B cell (primary cell): ENCODE data around the gene PIGH. TPM values are rescaled to one million over a fixed set of nuclear protein-coding genes. Genes with fewer than 3 reads are reported as not detected.

Experiments
- ATAC-seq: fragments of 200-7000 bp; cut with Tn5 transposase; one replicate; pipeline ENCODE4 v1.10.0; 2021; ENCODE audit warnings: low read depth, mild to moderate bottlenecking, moderate number of reproducible peaks, moderate library complexity
- CTCF ChIA-PET: fragments of 350-600 bp; sonication (Branson Sonifier 250); formaldehyde crosslinking; loops from one replicate; lab custom pipeline; 2021; ENCODE audit warnings: antibody characterized with exemption, inconsistent platforms; lab: Charles Lee
- POLR2A ChIA-PET: fragments of 350-600 bp; sonication (Branson Sonifier 250); formaldehyde crosslinking; loops from one replicate; lab custom pipeline; 2021; ENCODE audit warnings: antibody characterized with exemption; lab: Charles Lee
- DNase-seq: peaks from one replicate; pipeline ENCODE4 v3.0.0; 2013
- H2AFZ ChIP-seq: 2 replicates; pipeline ENCODE4 v1.6.1; 2012; ENCODE audit warnings: mild to moderate bottlenecking, low read depth, low read length; ENCODE audit not compliant: insufficient read depth, poor library complexity, severe bottlenecking
- H3K27ac ChIP-seq, 2 donors: 1 replicate in 1 of 2; 2 replicates in 1 of 2; pipeline ENCODE4 v1.5.1; 2012 to 2013; ENCODE audit warnings: low read length in 2 of 2, mild to moderate bottlenecking in 2 of 2, moderate library complexity in 1 of 2
- H3K27me3 ChIP-seq, 4 experiments: fragments of 200-600 bp in 1 of 4; sonication (generic) in 1 of 4; replicated peaks in 1 of 4; 1 replicate in 2 of 4; 2 replicates in 2 of 4; pipeline versions ENCODE4 v1.6.1 to v1.7.0; 2013 to 2016; ENCODE audit warnings: low read length in 3 of 4, mild to moderate bottlenecking in 2 of 4, mixed read lengths in 1 of 4, moderate library complexity in 1 of 4; ENCODE audit not compliant: insufficient read depth in 4 of 4, control insufficient read depth in 3 of 4; ENCODE audit errors: control extremely low read depth in 1 of 4
- H3K36me3 ChIP-seq, 2 experiments: replicated peaks in 1 of 2; 1 replicate in 1 of 2; 2 replicates in 1 of 2; pipeline versions ENCODE4 v1.6.1 to v1.7.1; 2013; ENCODE audit warnings: low read length in 1 of 2; ENCODE audit not compliant: insufficient read depth in 2 of 2, control insufficient read depth in 1 of 2; ENCODE audit errors: control extremely low read depth in 1 of 2, extremely low read depth in 1 of 2
- H3K4me1 ChIP-seq, 2 donors: fragments of 200-600 bp in 1 of 2; sonication (generic) in 1 of 2; 1 replicate in 1 of 2; 2 replicates in 1 of 2; pipeline versions ENCODE4 v1.5.1 to v1.6.1; 2013 to 2017; ENCODE audit warnings: low read length in 2 of 2; ENCODE audit not compliant: control insufficient read depth in 2 of 2, insufficient read depth in 2 of 2
- H3K4me2 ChIP-seq: replicated peaks from 2 replicates; pipeline ENCODE3; 2012; ENCODE audit warnings: mild to moderate bottlenecking, low read depth, low read length; ENCODE audit not compliant: poor library complexity, severe bottlenecking
- H3K4me3 ChIP-seq, 5 experiments: fragments of 200-600 bp in 1 of 5; sonication (generic) in 1 of 5; 1 replicate in 3 of 5; 2 replicates in 2 of 5; pipeline versions ENCODE4 v1.5.1 to v1.7.0; 2011 to 2016; ENCODE audit warnings: low read length in 4 of 5, mild to moderate bottlenecking in 4 of 5, low read depth in 2 of 5, control low read depth in 1 of 5, moderate library complexity in 1 of 5; ENCODE audit not compliant: insufficient read depth in 1 of 5; ENCODE audit errors: control extremely low read depth in 1 of 5, extremely low read depth in 1 of 5
- H3K79me2 ChIP-seq: fragments of 200-600 bp; sonication (generic); one replicate; pipeline ENCODE4 v1.6.0; 2016; ENCODE audit warnings: low read length; ENCODE audit not compliant: control insufficient read depth, insufficient read depth
- H3K9ac ChIP-seq: fragments of 200-600 bp; sonication (generic); 2 replicates; pipeline ENCODE4 v1.6.1; 2017; ENCODE audit warnings: mild to moderate bottlenecking, low read length, moderate library complexity
- H3K9me3 ChIP-seq, 3 donors: one replicate each; pipeline versions ENCODE4 v1.6.1 to v1.7.1; 2013; ENCODE audit warnings: low read length in 2 of 3; ENCODE audit not compliant: control insufficient read depth in 2 of 3, insufficient read depth in 1 of 3; ENCODE audit errors: control extremely low read depth in 1 of 3
- H4K20me1 ChIP-seq: 2 replicates; pipeline ENCODE4 v1.6.0; 2012; ENCODE audit warnings: mild to moderate bottlenecking, low read length; ENCODE audit not compliant: insufficient read depth, control insufficient read depth, poor library complexity, severe bottlenecking
- H3K27ac Mint-ChIP-seq: one replicate; pipeline ENCODE4 v1.8.0; 2021; ENCODE audit warnings: mixed read lengths
- H3K27me3 Mint-ChIP-seq: one replicate; pipeline ENCODE4 v1.8.0; 2021; ENCODE audit warnings: mixed read lengths
- H3K4me1 Mint-ChIP-seq: one replicate; pipeline ENCODE4 v1.8.0; 2021; ENCODE audit warnings: mixed read lengths
- H3K4me3 Mint-ChIP-seq: one replicate; pipeline ENCODE4 v1.8.0; 2021; ENCODE audit warnings: mixed read lengths
- H3K9me3 Mint-ChIP-seq: one replicate; pipeline ENCODE4 v1.8.0; 2022; ENCODE audit warnings: mixed read lengths; ENCODE audit not compliant: insufficient read depth
- EZH2 ChIP-seq: IDR thresholded peaks from 2 replicates; pipeline ENCODE4 v1.6.1; 2012; ENCODE audit warnings: borderline replicate concordance, low read depth, mild to moderate bottlenecking, moderate library complexity, low read length; ENCODE audit not compliant: insufficient read depth, poor library complexity, severe bottlenecking
- WGBS: methylation state at CpG from one replicate; pipeline ENCODE4 v1.1.5; 2013; ENCODE audit warnings: missing lambda C conversion rate; ENCODE audit not compliant: insufficient coverage; 5-methylcytosine and 5-hydroxymethylcytosine counted together
- intact Hi-C: fragments of 100-400 bp; cut with micrococcal nuclease; formaldehyde crosslinking; loops from one replicate; pipeline ENCODE4 v1.10.0; 2022
- polyA plus RNA-seq: library from polyadenylated mRNA; depleted of rRNA; stranded (reverse); fragments of >200 nt; gene quantifications from 2 replicates; pipeline ENCODE4 v1.2.3, GENCODE V29; 2012
- total RNA-seq, 2 donors: library from RNA; stranded (reverse); fragments of 120-200 nt in 1 of 2; gene quantifications; 1 replicate in 1 of 2; 2 replicates in 1 of 2; pipeline versions ENCODE4 v1.2.3 to v1.2.4, GENCODE V29; 2013 to 2022
- TF ChIP-seq, protein P1 (sequence below): fragments of 200-600 bp; IDR thresholded peaks from one replicate; pipeline ENCODE4 v1.8.0; 2022; ENCODE audit warnings: antibody characterized with exemption, mild to moderate bottlenecking

Gene PIGH
- total and polyA plus RNA-seq, 2 donors (not counting 1 experiment from before 2014, with no cell fraction given), result 26.7 to 48.0 TPM

DNA sequence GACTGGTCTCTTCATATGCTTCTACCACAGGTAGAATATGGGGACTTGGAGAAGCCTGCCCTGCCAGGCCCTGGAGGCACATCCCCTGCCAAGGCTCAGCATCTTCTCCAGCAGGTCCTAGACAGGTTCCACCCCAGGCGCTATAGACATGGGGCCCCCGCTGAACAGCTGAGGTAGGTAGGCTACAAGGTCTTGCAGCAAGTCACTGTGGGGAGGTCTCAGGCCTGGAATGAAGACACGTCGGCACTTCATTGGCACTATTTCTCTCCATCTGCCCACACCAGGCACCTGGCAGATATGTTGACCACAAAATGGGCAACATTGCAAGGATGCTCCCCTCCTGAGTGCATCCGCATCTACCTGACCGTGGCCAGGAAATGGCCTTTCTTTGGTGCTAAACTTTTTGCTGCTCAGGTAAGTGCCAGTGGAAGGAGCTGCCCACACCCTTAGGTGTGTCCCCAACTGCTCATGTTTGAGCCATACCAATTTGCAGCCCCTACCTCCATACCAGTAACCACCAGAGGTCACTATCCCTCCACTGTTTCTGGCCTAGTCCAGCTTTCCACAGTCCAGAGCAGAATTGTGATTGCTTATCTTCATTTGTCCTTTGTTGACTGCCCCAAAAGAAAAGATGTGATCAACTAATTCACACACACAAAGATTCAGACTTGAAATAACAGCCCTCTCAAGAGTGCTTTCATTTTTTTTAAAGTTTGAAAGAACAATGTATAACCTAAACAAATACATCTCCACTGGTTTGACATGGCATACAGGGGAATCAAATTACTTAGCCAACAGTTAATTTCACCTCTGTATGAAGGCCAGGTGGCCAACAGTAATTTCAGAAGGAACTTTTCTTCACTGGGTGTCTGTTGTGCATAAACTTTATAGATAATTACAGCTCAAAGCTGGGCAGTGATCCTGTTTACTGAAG lies 16.1 kb downstream of the PIGH start:
- ChIA-PET CTCF (interaction anchor here (0.6 to 24.8 kb wide), 32 partner anchors 9 to 254 kb away, joined by 3 to 863 read pairs (median 4); partner anchors contain the start of genes ARG2, PIGH, RDH11 and RDH12), POLR2A (no interaction called here)
- 84% methylated on average over 4 of the region's 6 CpGs for WGBS
- H3K4me3 ChIP-seq, result no peak overlapping the region
- Mint-ChIP-seq H3K4me3 (no peak overlapping the region), H3K27me3 (no peaks in the 10 kb centered on the region), H3K4me1 (peaks cover 6% of the 10 kb centered on the region), H3K9me3 (no peaks in the 10 kb centered on the region), H3K27ac (no peak overlapping the region)
- no peaks in the 10 kb centered on the region for H3K79me2 ChIP-seq
- no peak overlapping the region for H3K4me2 ChIP-seq
- peak; percentile 80 for ATAC-seq
- no peak overlapping the region for H3K27ac ChIP-seq
- no peaks in the 10 kb centered on the region for H3K27me3 ChIP-seq
- no peak overlapping the region for H3K9ac ChIP-seq
- peak; percentile 76 for DNase-seq
- intact Hi-C loops, result loop anchor here (1.0 to 2.0 kb wide), 4 partner anchors 17 to 120 kb away; partner anchors contain the start of genes ARG2 and PIGH
- H3K9me3 ChIP-seq, result no peaks in the 10 kb centered on the region
- TF ChIP-seq, protein P1, sequence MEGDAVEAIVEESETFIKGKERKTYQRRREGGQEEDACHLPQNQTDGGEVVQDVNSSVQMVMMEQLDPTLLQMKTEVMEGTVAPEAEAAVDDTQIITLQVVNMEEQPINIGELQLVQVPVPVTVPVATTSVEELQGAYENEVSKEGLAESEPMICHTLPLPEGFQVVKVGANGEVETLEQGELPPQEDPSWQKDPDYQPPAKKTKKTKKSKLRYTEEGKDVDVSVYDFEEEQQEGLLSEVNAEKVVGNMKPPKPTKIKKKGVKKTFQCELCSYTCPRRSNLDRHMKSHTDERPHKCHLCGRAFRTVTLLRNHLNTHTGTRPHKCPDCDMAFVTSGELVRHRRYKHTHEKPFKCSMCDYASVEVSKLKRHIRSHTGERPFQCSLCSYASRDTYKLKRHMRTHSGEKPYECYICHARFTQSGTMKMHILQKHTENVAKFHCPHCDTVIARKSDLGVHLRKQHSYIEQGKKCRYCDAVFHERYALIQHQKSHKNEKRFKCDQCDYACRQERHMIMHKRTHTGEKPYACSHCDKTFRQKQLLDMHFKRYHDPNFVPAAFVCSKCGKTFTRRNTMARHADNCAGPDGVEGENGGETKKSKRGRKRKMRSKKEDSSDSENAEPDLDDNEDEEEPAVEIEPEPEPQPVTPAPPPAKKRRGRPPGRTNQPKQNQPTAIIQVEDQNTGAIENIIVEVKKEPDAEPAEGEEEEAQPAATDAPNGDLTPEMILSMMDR, result peak; percentile 85
- TF ChIP-seq EZH2, result no peak
- no peak overlapping the region for H2AFZ ChIP-seq
- H4K20me1 ChIP-seq, result no peaks in the 10 kb centered on the region
- H3K36me3 ChIP-seq, result peaks cover 0 to 13% of the 10 kb centered on the region in 2 experiments
- no peaks in the 10 kb centered on the region for H3K4me1 ChIP-seq

GRCh38 chr14:67582061-67582460 lies 18.0 kb downstream of the PIGH start:
- no peaks in the 10 kb centered on the region for H3K9me3 Mint-ChIP-seq
- no peak for ATAC-seq
- intact Hi-C loops, result no loop called here

More at GRCh38 chr14:67582061-67582460, 18.0 kb downstream of the PIGH start:
- no peak overlapping the region for H2AFZ ChIP-seq
- 78% methylated on average over 4 of the region's 7 CpGs for WGBS
- CTCF ChIA-PET, result interaction anchor here (0.7 to 24.8 kb wide), 10 partner anchors 10 to 257 kb away, joined by 3 to 863 read pairs (median 26); partner anchors contain the start of genes PIGH and RDH12
- no peaks in the 10 kb centered on the region for H3K4me1 ChIP-seq
- Mint-ChIP-seq H3K4me1 (peaks cover 6% of the 10 kb centered on the region), H3K27ac (no peak overlapping the region), H3K27me3 (no peaks in the 10 kb centered on the region), H3K4me3 (no peak overlapping the region)
- H3K9ac ChIP-seq, result no peak overlapping the region
- no peak for DNase-seq
- H3K27ac ChIP-seq, result no peak overlapping the region
- no peaks in the 10 kb centered on the region for H3K9me3 ChIP-seq
- TF ChIP-seq, protein P1, result no peak
- no peak for TF ChIP-seq EZH2
- POLR2A ChIA-PET, result no interaction called here
- H3K79me2 ChIP-seq, result no peaks in the 10 kb centered on the region
- peaks cover 0 to 4% of the 10 kb centered on the region in 2 experiments for H3K36me3 ChIP-seq
- no peak overlapping the region for H3K4me2 ChIP-seq
- H4K20me1 ChIP-seq, result no peaks in the 10 kb centered on the region
- no peaks in the 10 kb centered on the region for H3K27me3 ChIP-seq
- H3K4me3 ChIP-seq, result no peak overlapping the region
